HepG2 (cell line): ENCODE results near the gene ZNF154. TPM values are rescaled to one million over a fixed set of nuclear protein-coding genes. Genes with fewer than 3 reads are reported as not detected.

Source experiments
- HNRNPLL ChIP-seq: fragments of 200-400 bp; formaldehyde crosslinking; IDR thresholded peaks from 2 replicates; pipeline ENCODE4 v1.6.1; 2017; ENCODE audit warnings: mild to moderate bottlenecking, low read depth, low read length; ENCODE audit not compliant: poor library complexity, severe bottlenecking
- MAF1 ChIP-seq: sonication (generic); formaldehyde crosslinking; IDR thresholded peaks from 2 replicates; pipeline ENCODE4 v1.5.0; 2020; ENCODE audit warnings: missing genetic modification reagents, borderline replicate concordance
- MED1 ChIP-seq: sonication (generic); formaldehyde crosslinking; IDR thresholded peaks from 2 replicates; pipeline ENCODE4 v1.4.0; 2020; ENCODE audit warnings: missing genetic modification reagents
- MXD4 ChIP-seq: IDR thresholded peaks from 2 replicates; pipeline ENCODE4 v1.6.1; 2016; ENCODE audit warnings: mild to moderate bottlenecking, missing biosample characterization, missing genetic modification reagents
- POLR2AphosphoS2 ChIP-seq: IDR thresholded peaks from 2 replicates; pipeline ENCODE4 v1.6.1; 2011; ENCODE audit warnings: low read depth, low read length, improper control_type of control experiment
- ZNF615 ChIP-seq: sonication (generic); formaldehyde crosslinking; IDR thresholded peaks from 2 replicates; pipeline ENCODE4 v1.5.0; 2020; ENCODE audit warnings: mild to moderate bottlenecking, missing genetic modification reagents, borderline replicate concordance
- polyA plus RNA-seq, 8 experiments: library from polyadenylated mRNA; depleted of rRNA in 3 of 8; stranded (reverse) in 7 of 8; unstranded in 1 of 8; fragments of >200 nt; fragmentation: Illumina TruSeq in 4 of 8; extraction: Trizol in 4 of 8; gene quantifications; 2 replicates each; pipeline versions ENCODE4 v1.2.1 to v1.2.3, GENCODE V29; 2011 to 2016; ENCODE audit warnings: low read depth in 4 of 8, missing spikeins in 1 of 8, mixed read lengths in 1 of 8; ENCODE audit not compliant: insufficient read depth in 1 of 8
- total RNA-seq, 5 experiments: library from RNA; depleted of rRNA; stranded (reverse); fragments of >200 nt; fragmentation: Illumina TruSeq; extraction: Trizol; gene quantifications; 2 replicates each; pipeline ENCODE4 v1.2.3, GENCODE V29; 2016; ENCODE audit warnings: low read depth in 1 of 5
- TF ChIP-seq, protein P1 (sequence below): sonication (generic); formaldehyde crosslinking; IDR thresholded peaks from 2 replicates; pipeline ENCODE4; 2020; ENCODE audit warnings: missing genetic modification reagents, mild to moderate bottlenecking, borderline replicate concordance
- TF ChIP-seq, protein P2 (sequence below): sonication (generic); formaldehyde crosslinking; conservative IDR thresholded peaks from 2 replicates; pipeline ENCODE4 v1.5.0; 2020; ENCODE audit warnings: missing genetic modification reagents
- TF ChIP-seq, protein P3 (sequence below): sonication (generic); formaldehyde crosslinking; IDR thresholded peaks from 2 replicates; pipeline ENCODE4 v1.4.0; 2020; ENCODE audit warnings: missing genetic modification reagents
- TF ChIP-seq, protein P4 (sequence below): sonication (generic); formaldehyde crosslinking; conservative IDR thresholded peaks from 2 replicates; pipeline ENCODE4 v1.4.0; 2020; ENCODE audit warnings: missing genetic modification reagents
- TF ChIP-seq, protein P5 (sequence below): sonication (generic); formaldehyde crosslinking; IDR thresholded peaks from 2 replicates; pipeline ENCODE4 v1.4.0; 2020; ENCODE audit warnings: missing genetic modification reagents

ZNF154 gene
- total and polyA plus RNA-seq, 2 of the 13 experiments (the other 11 are each of a cell fraction or from before 2014, with no cell fraction given): not detected

DNA sequence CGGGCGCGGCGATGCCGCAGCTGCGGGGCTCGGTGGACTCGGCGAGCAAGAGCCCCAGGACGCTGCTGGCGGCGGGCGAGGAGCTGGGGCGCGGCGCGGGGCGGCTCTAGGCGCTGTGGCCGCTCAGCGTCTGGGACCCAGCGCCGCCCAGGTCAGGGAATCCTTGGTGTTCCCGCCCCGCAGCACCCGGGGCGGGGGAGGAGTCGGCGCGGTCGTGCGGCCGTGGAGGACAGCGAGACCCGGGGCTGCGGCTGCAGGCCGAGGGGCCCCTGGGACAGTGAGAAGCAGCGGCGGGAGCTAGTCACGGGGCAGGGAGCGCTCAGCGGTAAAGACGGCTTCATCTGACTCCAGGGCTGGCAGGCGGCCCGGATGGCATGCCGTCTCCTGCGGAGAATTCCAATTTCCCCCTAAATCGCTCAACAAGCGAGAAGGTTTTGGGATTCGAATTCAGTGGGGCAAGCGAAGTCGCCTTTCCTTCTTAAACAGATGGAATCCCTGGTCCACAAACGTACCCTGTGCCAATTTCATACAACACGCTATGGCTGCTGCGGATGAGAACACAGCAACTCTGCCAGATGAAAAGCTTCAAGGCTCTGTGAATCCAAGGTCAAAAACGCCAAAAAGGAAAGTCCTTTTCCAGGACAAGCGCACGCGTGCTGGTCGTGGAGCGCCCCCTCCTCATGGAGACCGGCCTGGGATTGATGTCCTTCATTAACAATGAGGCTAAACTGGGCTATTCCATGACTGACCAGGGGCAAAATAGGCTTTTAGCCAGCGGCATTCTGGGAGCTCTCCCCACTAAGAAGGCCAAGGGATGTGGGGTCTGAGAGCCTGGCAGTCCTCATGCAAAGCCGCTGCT is 44.5 kb downstream of the ZNF154 start (continued):
- TF ChIP-seq, protein P1, sequence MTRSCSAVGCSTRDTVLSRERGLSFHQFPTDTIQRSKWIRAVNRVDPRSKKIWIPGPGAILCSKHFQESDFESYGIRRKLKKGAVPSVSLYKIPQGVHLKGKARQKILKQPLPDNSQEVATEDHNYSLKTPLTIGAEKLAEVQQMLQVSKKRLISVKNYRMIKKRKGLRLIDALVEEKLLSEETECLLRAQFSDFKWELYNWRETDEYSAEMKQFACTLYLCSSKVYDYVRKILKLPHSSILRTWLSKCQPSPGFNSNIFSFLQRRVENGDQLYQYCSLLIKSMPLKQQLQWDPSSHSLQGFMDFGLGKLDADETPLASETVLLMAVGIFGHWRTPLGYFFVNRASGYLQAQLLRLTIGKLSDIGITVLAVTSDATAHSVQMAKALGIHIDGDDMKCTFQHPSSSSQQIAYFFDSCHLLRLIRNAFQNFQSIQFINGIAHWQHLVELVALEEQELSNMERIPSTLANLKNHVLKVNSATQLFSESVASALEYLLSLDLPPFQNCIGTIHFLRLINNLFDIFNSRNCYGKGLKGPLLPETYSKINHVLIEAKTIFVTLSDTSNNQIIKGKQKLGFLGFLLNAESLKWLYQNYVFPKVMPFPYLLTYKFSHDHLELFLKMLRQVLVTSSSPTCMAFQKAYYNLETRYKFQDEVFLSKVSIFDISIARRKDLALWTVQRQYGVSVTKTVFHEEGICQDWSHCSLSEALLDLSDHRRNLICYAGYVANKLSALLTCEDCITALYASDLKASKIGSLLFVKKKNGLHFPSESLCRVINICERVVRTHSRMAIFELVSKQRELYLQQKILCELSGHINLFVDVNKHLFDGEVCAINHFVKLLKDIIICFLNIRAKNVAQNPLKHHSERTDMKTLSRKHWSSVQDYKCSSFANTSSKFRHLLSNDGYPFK (CRISPR knock-in tag): peak; percentile 74; the same call in 1 of the 2 replicates
- no peak for TF ChIP-seq MAF1 (CRISPR knock-in tag)
- TF ChIP-seq MED1: 0 out of 2 replicates have a peak, but pooled peaks have one; percentile 45
- TF ChIP-seq, protein P2, sequence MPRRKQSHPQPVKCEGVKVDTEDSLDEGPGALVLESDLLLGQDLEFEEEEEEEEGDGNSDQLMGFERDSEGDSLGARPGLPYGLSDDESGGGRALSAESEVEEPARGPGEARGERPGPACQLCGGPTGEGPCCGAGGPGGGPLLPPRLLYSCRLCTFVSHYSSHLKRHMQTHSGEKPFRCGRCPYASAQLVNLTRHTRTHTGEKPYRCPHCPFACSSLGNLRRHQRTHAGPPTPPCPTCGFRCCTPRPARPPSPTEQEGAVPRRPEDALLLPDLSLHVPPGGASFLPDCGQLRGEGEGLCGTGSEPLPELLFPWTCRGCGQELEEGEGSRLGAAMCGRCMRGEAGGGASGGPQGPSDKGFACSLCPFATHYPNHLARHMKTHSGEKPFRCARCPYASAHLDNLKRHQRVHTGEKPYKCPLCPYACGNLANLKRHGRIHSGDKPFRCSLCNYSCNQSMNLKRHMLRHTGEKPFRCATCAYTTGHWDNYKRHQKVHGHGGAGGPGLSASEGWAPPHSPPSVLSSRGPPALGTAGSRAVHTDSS: no peak
- TF ChIP-seq, protein P3, sequence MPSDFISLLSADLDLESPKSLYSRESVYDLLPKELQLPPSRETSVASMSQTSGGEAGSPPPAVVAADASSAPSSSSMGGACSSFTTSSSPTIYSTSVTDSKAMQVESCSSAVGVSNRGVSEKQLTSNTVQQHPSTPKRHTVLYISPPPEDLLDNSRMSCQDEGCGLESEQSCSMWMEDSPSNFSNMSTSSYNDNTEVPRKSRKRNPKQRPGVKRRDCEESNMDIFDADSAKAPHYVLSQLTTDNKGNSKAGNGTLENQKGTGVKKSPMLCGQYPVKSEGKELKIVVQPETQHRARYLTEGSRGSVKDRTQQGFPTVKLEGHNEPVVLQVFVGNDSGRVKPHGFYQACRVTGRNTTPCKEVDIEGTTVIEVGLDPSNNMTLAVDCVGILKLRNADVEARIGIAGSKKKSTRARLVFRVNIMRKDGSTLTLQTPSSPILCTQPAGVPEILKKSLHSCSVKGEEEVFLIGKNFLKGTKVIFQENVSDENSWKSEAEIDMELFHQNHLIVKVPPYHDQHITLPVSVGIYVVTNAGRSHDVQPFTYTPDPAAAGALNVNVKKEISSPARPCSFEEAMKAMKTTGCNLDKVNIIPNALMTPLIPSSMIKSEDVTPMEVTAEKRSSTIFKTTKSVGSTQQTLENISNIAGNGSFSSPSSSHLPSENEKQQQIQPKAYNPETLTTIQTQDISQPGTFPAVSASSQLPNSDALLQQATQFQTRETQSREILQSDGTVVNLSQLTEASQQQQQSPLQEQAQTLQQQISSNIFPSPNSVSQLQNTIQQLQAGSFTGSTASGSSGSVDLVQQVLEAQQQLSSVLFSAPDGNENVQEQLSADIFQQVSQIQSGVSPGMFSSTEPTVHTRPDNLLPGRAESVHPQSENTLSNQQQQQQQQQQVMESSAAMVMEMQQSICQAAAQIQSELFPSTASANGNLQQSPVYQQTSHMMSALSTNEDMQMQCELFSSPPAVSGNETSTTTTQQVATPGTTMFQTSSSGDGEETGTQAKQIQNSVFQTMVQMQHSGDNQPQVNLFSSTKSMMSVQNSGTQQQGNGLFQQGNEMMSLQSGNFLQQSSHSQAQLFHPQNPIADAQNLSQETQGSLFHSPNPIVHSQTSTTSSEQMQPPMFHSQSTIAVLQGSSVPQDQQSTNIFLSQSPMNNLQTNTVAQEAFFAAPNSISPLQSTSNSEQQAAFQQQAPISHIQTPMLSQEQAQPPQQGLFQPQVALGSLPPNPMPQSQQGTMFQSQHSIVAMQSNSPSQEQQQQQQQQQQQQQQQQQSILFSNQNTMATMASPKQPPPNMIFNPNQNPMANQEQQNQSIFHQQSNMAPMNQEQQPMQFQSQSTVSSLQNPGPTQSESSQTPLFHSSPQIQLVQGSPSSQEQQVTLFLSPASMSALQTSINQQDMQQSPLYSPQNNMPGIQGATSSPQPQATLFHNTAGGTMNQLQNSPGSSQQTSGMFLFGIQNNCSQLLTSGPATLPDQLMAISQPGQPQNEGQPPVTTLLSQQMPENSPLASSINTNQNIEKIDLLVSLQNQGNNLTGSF: peak; percentile 84; the same call in 1 of the 2 replicates
- TF ChIP-seq, protein P4, sequence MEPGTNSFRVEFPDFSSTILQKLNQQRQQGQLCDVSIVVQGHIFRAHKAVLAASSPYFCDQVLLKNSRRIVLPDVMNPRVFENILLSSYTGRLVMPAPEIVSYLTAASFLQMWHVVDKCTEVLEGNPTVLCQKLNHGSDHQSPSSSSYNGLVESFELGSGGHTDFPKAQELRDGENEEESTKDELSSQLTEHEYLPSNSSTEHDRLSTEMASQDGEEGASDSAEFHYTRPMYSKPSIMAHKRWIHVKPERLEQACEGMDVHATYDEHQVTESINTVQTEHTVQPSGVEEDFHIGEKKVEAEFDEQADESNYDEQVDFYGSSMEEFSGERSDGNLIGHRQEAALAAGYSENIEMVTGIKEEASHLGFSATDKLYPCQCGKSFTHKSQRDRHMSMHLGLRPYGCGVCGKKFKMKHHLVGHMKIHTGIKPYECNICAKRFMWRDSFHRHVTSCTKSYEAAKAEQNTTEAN (CRISPR knock-in tag): no peak
- TF ChIP-seq HNRNPLL: peak; percentile 57
- no peak for TF ChIP-seq POLR2AphosphoS2
- no peak for TF ChIP-seq ZNF615 (CRISPR knock-in tag)
- no peak for TF ChIP-seq MXD4
- TF ChIP-seq, protein P5, sequence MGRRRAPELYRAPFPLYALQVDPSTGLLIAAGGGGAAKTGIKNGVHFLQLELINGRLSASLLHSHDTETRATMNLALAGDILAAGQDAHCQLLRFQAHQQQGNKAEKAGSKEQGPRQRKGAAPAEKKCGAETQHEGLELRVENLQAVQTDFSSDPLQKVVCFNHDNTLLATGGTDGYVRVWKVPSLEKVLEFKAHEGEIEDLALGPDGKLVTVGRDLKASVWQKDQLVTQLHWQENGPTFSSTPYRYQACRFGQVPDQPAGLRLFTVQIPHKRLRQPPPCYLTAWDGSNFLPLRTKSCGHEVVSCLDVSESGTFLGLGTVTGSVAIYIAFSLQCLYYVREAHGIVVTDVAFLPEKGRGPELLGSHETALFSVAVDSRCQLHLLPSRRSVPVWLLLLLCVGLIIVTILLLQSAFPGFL (CRISPR knock-in tag): no peak
